ENCODE measurements around the gene MLLT3.
"Not testable (repeated sequence)": the region's sequence is repeated elsewhere in the genome, so short reads cannot be mapped to it uniquely, and the experiment has no call there.

MLLT3 gene

DNA sequence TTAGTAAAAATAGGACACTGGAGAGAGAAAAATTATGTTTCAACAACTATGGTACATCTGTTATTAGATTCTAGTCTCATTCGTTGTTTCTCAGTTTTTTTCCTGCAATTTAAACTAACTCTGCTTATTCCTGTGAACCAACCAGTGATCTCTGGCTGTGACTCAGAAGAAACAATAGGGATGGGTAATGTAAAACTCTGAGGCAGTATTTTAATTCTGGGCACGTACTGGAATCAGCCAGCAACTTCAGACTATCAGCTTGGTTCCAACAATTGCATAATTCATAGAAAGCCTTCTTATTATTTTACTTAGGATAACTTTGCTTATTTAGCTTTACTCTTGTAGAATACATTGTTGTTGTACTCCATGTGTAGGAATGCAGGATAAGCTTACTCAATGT is 28.8 kb downstream of the MLLT3 start:
- no peak for DNase-seq

GRCh38 chr9:20593105-20593504 is 29.2 kb downstream of the MLLT3 start:
- DNase-seq: no peak

DNA sequence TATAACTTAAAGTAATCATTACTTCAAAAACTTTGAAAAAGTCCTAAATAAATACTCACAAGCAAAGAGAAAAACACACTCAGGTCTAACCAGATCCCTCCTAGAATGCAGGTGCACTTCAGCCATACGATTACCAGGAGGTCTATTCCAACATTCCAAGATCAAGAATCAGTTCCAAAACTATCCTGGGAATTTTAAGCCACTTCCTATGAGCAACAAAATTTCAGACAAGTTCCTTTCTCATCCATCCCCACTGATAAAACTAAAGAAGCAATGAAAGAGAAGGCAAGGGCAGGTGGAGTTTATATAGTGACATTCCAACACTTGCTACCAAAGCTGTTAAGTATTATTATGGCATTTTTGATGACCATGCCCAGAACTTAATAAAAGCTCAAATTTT is 29.6 kb downstream of the MLLT3 start:
- DNase-seq: no peak

- DNase-seq: no peak
Observed at GRCh38 chr9:20591223-20591622, 31.1 kb downstream of the MLLT3 start.

- no peak for DNase-seq
Observed at GRCh38 chr9:20584968-20585643, 37.2 kb downstream of the MLLT3 start.

- DNase-seq: not testable (repeated sequence)
Observed at GRCh38 chr9:20583088-20583487, 39.2 kb downstream of the MLLT3 start.

DNA sequence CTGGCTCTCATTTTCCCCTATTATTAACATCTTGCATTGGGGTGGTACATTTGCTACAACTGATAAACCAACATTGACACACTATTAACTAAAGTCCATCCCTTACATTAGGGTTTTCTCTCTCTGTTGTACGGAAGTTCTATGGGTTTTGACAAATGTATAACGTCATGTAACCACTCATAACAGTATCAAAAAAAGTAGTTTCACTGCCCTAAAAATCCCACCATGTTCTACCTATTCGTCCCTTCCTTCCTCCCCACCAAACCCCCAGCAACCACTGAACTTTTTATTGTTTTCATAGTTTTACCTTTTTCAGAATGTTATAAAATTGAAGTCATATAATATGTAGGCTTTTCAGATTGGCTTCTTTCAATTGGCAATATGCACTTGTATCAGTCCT is 40.1 kb downstream of the MLLT3 start:
- no peak for DNase-seq

DNA sequence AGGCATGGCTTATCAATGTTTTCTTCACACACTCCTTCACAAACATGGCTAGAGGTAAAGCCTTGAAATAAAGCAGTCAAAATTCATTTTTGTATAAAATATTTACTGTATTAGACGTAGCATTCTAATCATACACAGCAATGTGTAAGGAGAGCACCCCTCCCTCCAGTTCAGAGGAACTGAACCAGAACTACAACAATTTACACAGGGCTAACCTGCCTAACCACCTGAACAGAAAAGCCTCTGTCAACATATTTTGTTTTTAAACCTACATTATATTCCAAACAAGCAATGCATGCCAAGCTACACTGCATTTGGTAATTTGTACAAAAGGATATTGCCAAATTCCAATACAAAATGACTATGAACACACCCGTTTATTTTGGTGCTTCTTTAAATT is 41.6 kb downstream of the MLLT3 start:
- no peak for DNase-seq

- DNase-seq: peak; percentile 43
Observed at GRCh38 chr9:20579524-20580314, 42.6 kb downstream of the MLLT3 start.

GRCh38 chr9:20573023-20573422 is 49.3 kb downstream of the MLLT3 start:
- no peak for DNase-seq

- DNase-seq: no peak
Observed at GRCh38 chr9:20570756-20571155, 51.5 kb downstream of the MLLT3 start.

- no peak for DNase-seq
Observed at GRCh38 chr9:20570087-20570486, 52.2 kb downstream of the MLLT3 start.

DNA sequence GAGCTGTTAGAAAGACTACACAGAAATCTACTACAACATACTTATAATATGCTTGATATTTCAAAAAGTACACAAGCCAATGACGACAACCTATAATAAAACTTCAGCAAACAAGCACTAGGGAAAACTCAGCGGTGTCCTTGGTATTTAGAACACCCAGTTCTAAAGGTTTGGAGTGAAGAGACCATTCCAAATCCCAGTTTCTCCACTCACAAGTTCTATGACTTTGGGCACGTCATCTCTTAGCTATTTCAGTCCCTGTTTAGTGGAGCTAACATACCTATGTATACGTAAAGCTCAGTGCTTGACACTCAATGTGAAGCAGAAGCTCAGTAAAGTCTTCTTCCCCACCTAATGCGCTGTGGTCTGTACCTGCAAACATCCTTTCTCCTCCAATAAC is 52.8 kb downstream of the MLLT3 start:
- no peak for DNase-seq

DNA sequence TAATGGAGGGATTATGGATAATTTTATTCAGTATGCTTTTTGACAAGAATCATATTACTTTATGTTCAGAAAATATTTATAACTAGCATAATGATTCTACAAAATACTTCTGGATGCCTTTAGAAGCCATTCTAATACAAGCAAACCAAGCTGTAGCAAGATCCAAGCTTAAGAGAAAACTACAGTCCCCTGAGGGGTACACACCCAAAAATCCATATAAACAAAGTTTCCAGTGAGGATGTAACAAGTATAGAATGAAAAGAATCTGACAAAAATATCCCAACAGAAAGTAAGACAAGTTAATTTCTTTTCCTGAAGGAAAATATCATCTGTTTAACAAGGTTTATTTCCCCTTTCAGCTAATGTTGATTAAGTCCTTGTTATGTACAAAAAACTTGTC is 53.9 kb downstream of the MLLT3 start:
- DNase-seq: no peak

GRCh38 chr9:20566401-20566800 is 55.9 kb downstream of the MLLT3 start:
- no peak for DNase-seq

GRCh38 chr9:20564650-20565049 is 57.6 kb downstream of the MLLT3 start:
- DNase-seq: no peak

DNA sequence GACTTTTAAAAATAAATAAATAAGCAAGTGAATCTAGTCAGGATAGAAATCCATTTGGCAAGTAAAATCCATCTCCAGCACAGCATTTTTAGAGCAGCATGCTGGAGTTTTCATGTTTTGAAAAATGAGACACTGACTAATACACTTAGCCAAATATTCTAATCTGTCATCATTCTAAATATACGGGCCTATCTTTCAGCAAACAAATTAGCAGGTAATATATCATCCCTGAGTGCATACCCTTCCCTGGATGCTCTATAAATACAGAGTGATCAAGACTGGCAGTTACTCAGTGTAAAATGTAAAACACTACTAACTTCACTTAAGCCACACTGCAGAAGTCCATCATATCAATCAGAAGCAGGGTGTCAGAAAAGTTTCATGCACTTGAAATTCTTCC is 58.4 kb downstream of the MLLT3 start:
- no peak for DNase-seq

- DNase-seq: no peak
Observed at GRCh38 chr9:20562051-20562450, 60.2 kb downstream of the MLLT3 start.

- DNase-seq: no peak
Observed at GRCh38 chr9:20561531-20561930, 60.8 kb downstream of the MLLT3 start.

GRCh38 chr9:20559231-20559890 is 62.9 kb downstream of the MLLT3 start:
- no peak for DNase-seq

- no peak for DNase-seq
Observed at GRCh38 chr9:20558566-20559016, 63.7 kb downstream of the MLLT3 start.

DNA sequence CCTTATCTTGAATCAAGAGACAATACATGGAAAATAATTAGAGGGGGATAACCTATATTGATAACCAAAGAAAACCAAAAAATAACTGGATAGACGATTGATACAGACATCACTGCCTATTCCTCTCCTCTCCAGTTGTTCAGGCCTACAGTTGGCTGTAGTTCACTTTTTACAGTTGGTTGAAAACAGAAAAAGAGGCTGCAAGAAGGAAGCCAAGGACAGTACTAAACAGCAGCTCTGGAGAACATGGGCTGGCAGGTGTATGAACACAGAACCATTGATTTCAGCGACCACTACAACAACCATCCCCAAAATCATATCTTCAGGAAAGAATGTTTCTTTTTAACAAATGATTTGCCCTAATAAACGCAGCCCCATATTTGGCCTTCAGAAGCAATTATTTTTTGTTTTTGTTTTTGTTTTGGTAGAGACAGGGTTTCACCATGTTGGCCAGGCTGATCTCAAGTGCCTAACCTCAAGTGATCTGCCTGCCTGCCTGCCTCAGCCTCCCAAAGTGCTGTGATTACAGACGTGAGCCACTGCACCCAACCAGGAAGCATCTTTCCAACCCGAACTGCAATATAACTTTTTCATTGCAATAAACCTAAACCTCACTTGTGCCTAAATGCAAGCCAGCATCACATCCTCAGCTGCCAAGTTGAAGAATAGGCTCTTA is 64.3 kb downstream of the MLLT3 start:
- no peak for DNase-seq

- no peak for DNase-seq
Observed at GRCh38 chr9:20557285-20557684, 65.0 kb downstream of the MLLT3 start.
